Colon (tissue), 2 donors: ENCODE data around the gene IQSEC3.
"Not testable (repeated sequence)": the region's sequence is repeated elsewhere in the genome, so short reads cannot be mapped to it uniquely, and the experiment has no call there.

Experiments used
- FAIRE-seq: peaks from 2 replicates; lab custom pipeline; 2012; peaks lifted over from hg19 to GRCh38; lab: Jason Lieb, UNC
- donor health status: control.
- donor health status: control.

The IQSEC3 gene

GRCh38 chr12:214003-214741, 147.6 kb downstream of the IQSEC3 start, which contains the start of gene SLC6A12:
Gene SLC6A12 (minus strand): TSS chr12:214157. CDS start chr12:209986, 4,171 bp downstream.
- no peak for FAIRE-seq

- FAIRE-seq: no peak
Measured at GRCh38 chr12:215116-215515, 148.5 kb downstream of the IQSEC3 start.

- not testable (repeated sequence) for FAIRE-seq
Measured at GRCh38 chr12:217029-217428, 150.5 kb downstream of the IQSEC3 start.

GRCh38 chr12:218221-218620, 151.7 kb downstream of the IQSEC3 start:
- FAIRE-seq: no peak

- no peak for FAIRE-seq
Measured at GRCh38 chr12:218728-219590, 152.4 kb downstream of the IQSEC3 start.

- FAIRE-seq: no peak
Measured at GRCh38 chr12:219891-220352, 153.4 kb downstream of the IQSEC3 start.

GRCh38 chr12:220491-220890, 153.9 kb downstream of the IQSEC3 start:
- no peak for FAIRE-seq

- FAIRE-seq: no peak
Measured at GRCh38 chr12:220946-221550, 154.5 kb downstream of the IQSEC3 start.

GRCh38 chr12:221736-222135, 155.2 kb downstream of the IQSEC3 start:
- FAIRE-seq: no peak

GRCh38 chr12:223841-224240, 157.3 kb downstream of the IQSEC3 start:
- no peak for FAIRE-seq

- no peak for FAIRE-seq
Measured at GRCh38 chr12:224330-224729, 157.8 kb downstream of the IQSEC3 start.

- no peak for FAIRE-seq
Measured at GRCh38 chr12:225012-225411, 158.4 kb downstream of the IQSEC3 start.

- FAIRE-seq: no peak
Measured at GRCh38 chr12:226401-226800, 159.8 kb downstream of the IQSEC3 start.

GRCh38 chr12:227286-227915, 160.8 kb downstream of the IQSEC3 start:
- no peak for FAIRE-seq
